AG04449 (cell line): Measurements from ENCODE around the gene KCNB1.

Experiments
- CTCF ChIA-PET: fragments of 350-600 bp; formaldehyde crosslinking; extraction: SDS; loops from one replicate; lab custom pipeline; 2021; ENCODE audit warnings: antibody characterized with exemption; lab: Yijun Ruan, JAX
- POLR2A ChIA-PET: fragments of 400-600, 350-600 bp; formaldehyde crosslinking; extraction: SDS; loops from one replicate; lab custom pipeline; 2020; ENCODE audit warnings: antibody characterized with exemption, inconsistent platforms; lab: Yijun Ruan, JAX
- DNase-seq: peaks from one replicate; pipeline ENCODE4 v3.0.0-alpha.2; 2010; ENCODE audit warnings: low read depth, low spot score
- H3K4me3 ChIP-seq: 2 replicates; pipeline ENCODE4 v1.5.1; 2011; ENCODE audit warnings: low read depth, mild to moderate bottlenecking, control low read depth, low read length
- CTCF ChIP-seq: IDR thresholded peaks from one replicate; pipeline ENCODE4 v1.5.1; 2011; ENCODE audit warnings: mild to moderate bottlenecking, moderate library complexity, low read length, control low read depth, inconsistent platforms; ENCODE audit not compliant: insufficient read depth; ENCODE audit errors: missing control alignments

KCNB1 gene

DNA sequence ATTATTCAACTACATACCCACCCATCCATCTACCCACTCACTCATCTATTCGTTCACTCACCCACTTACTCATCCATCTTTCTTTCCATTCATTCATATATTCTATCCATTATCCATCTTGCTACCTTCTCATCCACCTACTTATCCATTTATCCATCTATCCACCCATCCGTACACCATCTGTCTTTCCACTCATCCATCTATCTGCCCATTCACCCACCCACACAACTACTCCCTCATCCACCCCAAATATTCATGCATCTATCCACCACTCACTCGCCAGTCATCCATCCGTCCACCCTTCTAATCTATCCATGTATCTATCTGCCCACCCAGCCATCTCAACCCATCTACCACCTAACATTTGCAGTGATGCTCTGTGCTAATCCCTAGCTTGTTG is 13.6 kb upstream of the KCNB1 start:
- DNase-seq = no peak
- ChIA-PET POLR2A (no interaction called here), CTCF (interaction anchor here (1.6 to 16.3 kb wide), 3 partner anchors 9 to 12 kb away, joined by 6 to 132 read pairs (median 39); partner anchors contain the start of gene KCNB1)
- no peak for TF ChIP-seq CTCF
- no peak overlapping the region for H3K4me3 ChIP-seq

DNA sequence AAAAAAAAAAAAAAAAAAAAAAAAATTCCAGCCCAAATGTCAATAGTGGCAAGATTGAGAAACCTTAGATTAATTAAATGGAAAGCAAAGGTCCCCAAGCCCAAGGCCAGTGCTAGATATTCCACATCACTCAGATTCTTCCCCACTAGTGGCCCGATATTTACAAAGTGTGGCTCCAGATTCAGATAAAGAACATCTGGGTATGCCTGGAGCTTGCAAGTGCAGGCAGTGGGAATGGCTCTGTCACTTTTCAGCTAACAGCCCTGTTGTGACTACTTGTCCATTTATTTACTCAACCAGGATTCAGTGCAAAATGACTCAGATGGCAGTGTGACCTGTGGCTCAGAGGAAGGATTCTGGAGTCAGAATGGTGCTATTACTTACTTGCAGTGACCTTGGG is 8.2 kb upstream of the KCNB1 start:
- no peak overlapping the region for H3K4me3 ChIP-seq
- no peak for TF ChIP-seq CTCF
- CTCF ChIA-PET = interaction anchor here (1.3 kb wide), 1 partner anchor 11 kb away, joined by 3 read pairs; no protein-coding TSS in a partner anchor
- POLR2A ChIA-PET = no interaction called here
- no peak for DNase-seq

- ChIA-PET POLR2A (no interaction called here), CTCF (interaction anchor here (0.8 to 1.9 kb wide), 4 partner anchors 41 to 157 kb away, joined by 3 to 10 read pairs (median 6); no protein-coding TSS in a partner anchor)
- TF ChIP-seq CTCF = no peak
- no peak overlapping the region for H3K4me3 ChIP-seq
- no peak for DNase-seq
Measured at GRCh38 chr20:49489688-49490087, 7.2 kb upstream of the KCNB1 start.

GRCh38 chr20:49486064-49486463 is 3.6 kb upstream of the KCNB1 start:
- no peak for DNase-seq
- TF ChIP-seq CTCF = no peak
- CTCF ChIA-PET = interaction anchor here (0.9 to 6.0 kb wide), 6 partner anchors 9 to 152 kb away, joined by 3 to 241 read pairs (median 16); no protein-coding TSS in a partner anchor
- no peak overlapping the region for H3K4me3 ChIP-seq
- POLR2A ChIA-PET = no interaction called here

GRCh38 chr20:49485563-49485962 is 3.1 kb upstream of the KCNB1 start:
- CTCF ChIA-PET = interaction anchor here (0.9 to 6.0 kb wide), 9 partner anchors 10 to 159 kb away, joined by 3 to 241 read pairs (median 17); no protein-coding TSS in a partner anchor
- no peak for DNase-seq
- POLR2A ChIA-PET = no interaction called here
- no peak for TF ChIP-seq CTCF
- no peak overlapping the region for H3K4me3 ChIP-seq

- CTCF ChIA-PET = interaction anchor here (0.5 to 6.0 kb wide), 43 partner anchors 8 to 429 kb away, joined by 3 to 241 read pairs (median 4); no protein-coding TSS in a partner anchor
- POLR2A ChIA-PET = no interaction called here
- DNase-seq = peak; percentile 5
- H3K4me3 ChIP-seq = peak overlapping the region; percentile 55
- TF ChIP-seq CTCF = peak; percentile 91
Measured at GRCh38 chr20:49484180-49485140, 2.0 kb upstream of the KCNB1 start.
